Mucosa of descending colon (tissue), 3 donors: Measurements from ENCODE around the gene ZBTB47. TPM values are rescaled to one million over a fixed set of nuclear protein-coding genes. Genes with fewer than 3 reads are reported as not detected.

Experiments
- ATAC-seq: fragments of 200-7000 bp; cut with Tn5 transposase; one replicate; pipeline ENCODE4 v1.9.1; 2020; ENCODE audit warnings: mild to moderate bottlenecking, moderate library complexity
- DNase-seq, 3 donors: peaks; one replicate each; pipeline ENCODE4 v3.0.0-alpha.2; 2020
- H3K36me3 ChIP-seq: fragments of 200-600 bp; one replicate; pipeline ENCODE4 v1.8.0; 2021; ENCODE audit warnings: low read depth, mild to moderate bottlenecking
- H3K4me1 ChIP-seq: fragments of 200-600 bp; one replicate; pipeline ENCODE4 v1.8.0; 2021; ENCODE audit warnings: low read depth, mild to moderate bottlenecking
- H3K4me3 ChIP-seq: fragments of 200-600 bp; one replicate; pipeline ENCODE4 v1.8.0; 2021; ENCODE audit warnings: mild to moderate bottlenecking
- H3K9me3 ChIP-seq: fragments of 200-600 bp; one replicate; pipeline ENCODE4 v1.8.0; 2021; ENCODE audit warnings: mild to moderate bottlenecking
- intact Hi-C, 2 donors: fragments of 100-400 bp; cut with DNase I in 1 of 2; cut with micrococcal nuclease in 1 of 2; formaldehyde crosslinking; loops; one replicate each; pipeline versions ENCODE4 v1.11.0 to v1.11.1; 2022; cut with DNase I, micrococcal nuclease
- total RNA-seq, 3 donors: library from RNA; stranded (reverse); fragmentation: NEBNext Ultra II Directional in 2 of 3; extraction: Animal tissue kit (Norgen Biotek cat#: 25700) in 2 of 3; gene quantifications; one replicate each; pipeline versions ENCODE4 v1.2.1 to v1.2.4, GENCODE V29; 2021 to 2023
- TF ChIP-seq, protein P1 (sequence below): fragments of 200-600 bp; IDR thresholded peaks from one replicate; pipeline ENCODE4 v1.8.0; 2022; ENCODE audit warnings: antibody characterized with exemption, mild to moderate bottlenecking
- donor health status: DM: no; HTN: no; CAD: no; lungs with moderate emphysema.
- donor health status: DM: no; HTN: no; CAD: no.
- donor health status: DM: no; HTN: yes; CAD: no.

Gene ZBTB47
- total RNA-seq, 3 donors from 2014 or later = 3.1 to 45.5 (median 12.4) TPM

DNA sequence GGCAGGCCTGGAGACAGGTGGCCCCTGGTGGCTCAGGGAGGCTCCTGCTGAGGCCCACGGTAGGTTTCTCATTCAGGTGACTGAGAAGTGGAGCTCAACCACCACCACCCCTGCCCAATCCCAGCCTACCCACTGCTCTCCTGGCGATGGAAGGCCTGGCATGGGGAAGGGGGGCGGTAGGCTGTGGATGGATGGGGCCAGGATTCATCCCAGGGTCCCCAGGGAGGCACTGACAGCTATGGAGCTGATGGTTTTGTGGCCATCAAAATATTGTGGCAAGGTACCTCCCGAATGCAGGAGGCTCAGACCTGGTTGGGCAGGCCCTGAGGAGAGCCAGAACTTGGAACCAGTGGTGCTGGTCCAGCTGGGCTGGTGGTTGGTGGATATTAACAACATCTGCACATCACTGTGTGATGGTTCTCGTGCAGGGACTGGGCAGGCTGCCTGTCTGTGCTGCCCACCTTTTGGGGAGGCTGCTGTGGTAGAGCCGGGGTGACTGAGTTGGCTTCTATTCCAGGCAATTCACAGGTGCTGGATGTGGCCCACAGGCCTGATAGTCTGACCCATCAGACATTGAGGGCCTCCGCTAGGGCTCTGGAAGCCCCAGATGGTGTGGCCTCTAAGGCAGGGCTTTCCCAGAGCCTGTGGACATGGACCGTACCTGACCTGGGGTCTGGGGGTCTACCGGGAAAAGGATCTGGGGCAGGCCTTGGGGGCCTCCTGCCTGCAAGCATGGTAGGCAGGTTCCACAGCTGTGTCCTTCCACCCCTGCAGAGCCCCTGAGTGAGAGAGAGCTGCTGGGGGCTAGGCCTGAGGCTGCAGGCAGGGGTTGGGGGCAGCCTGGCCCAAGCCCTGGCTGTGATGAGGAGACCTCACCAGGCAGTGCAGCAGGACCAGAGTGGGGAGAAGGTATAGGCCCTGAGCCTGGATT, 3.4 kb downstream of the ZBTB47 start:
- no peak overlapping the region for H3K4me3 ChIP-seq
- H3K4me1 ChIP-seq = peaks cover 15% of the 10 kb centered on the region
- no peaks in the 10 kb centered on the region for H3K36me3 ChIP-seq
- ATAC-seq (no peak), DNase-seq (no peak)
- intact Hi-C loops = loop anchor here in 1 of 2 donors (10.0 kb wide), 1 partner anchor 88 kb away; no protein-coding TSS in a partner anchor
- no peaks in the 10 kb centered on the region for H3K9me3 ChIP-seq
- TF ChIP-seq, protein P1, sequence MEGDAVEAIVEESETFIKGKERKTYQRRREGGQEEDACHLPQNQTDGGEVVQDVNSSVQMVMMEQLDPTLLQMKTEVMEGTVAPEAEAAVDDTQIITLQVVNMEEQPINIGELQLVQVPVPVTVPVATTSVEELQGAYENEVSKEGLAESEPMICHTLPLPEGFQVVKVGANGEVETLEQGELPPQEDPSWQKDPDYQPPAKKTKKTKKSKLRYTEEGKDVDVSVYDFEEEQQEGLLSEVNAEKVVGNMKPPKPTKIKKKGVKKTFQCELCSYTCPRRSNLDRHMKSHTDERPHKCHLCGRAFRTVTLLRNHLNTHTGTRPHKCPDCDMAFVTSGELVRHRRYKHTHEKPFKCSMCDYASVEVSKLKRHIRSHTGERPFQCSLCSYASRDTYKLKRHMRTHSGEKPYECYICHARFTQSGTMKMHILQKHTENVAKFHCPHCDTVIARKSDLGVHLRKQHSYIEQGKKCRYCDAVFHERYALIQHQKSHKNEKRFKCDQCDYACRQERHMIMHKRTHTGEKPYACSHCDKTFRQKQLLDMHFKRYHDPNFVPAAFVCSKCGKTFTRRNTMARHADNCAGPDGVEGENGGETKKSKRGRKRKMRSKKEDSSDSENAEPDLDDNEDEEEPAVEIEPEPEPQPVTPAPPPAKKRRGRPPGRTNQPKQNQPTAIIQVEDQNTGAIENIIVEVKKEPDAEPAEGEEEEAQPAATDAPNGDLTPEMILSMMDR = no peak

DNA sequence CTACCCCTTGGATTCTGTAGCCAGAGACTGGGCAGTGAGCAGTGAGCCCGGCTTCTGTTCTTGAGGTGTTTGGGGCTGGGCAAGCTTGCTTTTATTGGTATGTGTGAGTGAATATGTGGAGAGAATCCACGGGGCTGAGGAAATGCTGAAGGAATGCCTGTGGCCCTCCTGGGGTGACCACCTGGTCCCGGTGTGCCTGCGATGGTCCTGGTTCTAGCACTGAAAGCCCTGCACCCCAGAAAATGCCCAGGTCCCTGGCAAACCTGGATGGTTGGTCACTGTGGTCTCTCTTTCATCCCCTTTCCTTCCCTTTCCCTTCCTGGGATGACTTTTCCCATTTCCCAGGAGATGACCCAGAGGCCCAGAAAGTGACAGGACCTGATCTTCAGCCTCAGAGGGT, 4.2 kb downstream of the ZBTB47 start:
- TF ChIP-seq, protein P1 = no peak
- Histone ChIP-seq H3K9me3 (no peaks in the 10 kb centered on the region), H3K4me3 (no peak overlapping the region), H3K4me1 (peaks cover 8% of the 10 kb centered on the region), H3K36me3 (no peaks in the 10 kb centered on the region)
- intact Hi-C loops = loop anchor here in 1 of 2 donors (10.0 kb wide), 1 partner anchor 87 kb away; no protein-coding TSS in a partner anchor
- ATAC-seq (no peak), DNase-seq (no peak)

DNA sequence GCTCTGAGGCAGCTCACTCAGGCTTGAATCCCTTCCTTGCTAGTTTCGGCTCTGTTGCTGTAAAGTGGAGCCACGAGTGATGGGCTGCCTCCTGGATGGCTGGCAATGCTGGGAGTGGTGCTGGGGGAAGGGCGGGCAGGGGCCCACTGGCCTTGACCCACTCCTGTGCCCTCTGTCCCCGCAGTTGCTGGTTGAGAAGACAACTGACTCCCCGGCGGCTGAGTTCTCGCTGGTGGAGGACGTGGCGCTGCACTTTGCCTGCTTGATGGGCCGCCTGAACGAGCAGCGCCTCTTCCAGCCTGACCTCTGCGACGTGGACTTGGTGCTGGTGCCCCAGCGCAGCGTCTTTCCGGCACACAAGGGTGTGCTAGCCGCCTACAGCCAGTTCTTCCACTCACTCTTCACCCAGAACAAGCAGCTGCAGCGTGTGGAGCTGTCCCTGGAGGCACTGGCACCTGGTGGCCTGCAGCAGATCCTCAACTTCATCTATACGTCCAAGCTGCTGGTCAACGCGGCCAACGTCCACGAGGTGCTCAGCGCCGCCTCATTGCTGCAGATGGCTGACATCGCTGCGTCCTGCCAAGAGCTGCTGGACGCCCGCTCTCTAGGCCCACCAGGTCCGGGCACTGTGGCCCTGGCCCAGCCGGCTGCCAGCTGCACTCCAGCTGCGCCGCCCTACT, 4.7 kb downstream of the ZBTB47 start:
- ATAC-seq (no peak), DNase-seq (no peak)
- Histone ChIP-seq H3K4me1 (peaks cover 4% of the 10 kb centered on the region), H3K36me3 (no peaks in the 10 kb centered on the region), H3K4me3 (no peak overlapping the region), H3K9me3 (no peaks in the 10 kb centered on the region)
- intact Hi-C loops = loop anchor here in 1 of 2 donors (10.0 kb wide), 1 partner anchor 87 kb away; no protein-coding TSS in a partner anchor
- TF ChIP-seq, protein P1 = no peak

DNA sequence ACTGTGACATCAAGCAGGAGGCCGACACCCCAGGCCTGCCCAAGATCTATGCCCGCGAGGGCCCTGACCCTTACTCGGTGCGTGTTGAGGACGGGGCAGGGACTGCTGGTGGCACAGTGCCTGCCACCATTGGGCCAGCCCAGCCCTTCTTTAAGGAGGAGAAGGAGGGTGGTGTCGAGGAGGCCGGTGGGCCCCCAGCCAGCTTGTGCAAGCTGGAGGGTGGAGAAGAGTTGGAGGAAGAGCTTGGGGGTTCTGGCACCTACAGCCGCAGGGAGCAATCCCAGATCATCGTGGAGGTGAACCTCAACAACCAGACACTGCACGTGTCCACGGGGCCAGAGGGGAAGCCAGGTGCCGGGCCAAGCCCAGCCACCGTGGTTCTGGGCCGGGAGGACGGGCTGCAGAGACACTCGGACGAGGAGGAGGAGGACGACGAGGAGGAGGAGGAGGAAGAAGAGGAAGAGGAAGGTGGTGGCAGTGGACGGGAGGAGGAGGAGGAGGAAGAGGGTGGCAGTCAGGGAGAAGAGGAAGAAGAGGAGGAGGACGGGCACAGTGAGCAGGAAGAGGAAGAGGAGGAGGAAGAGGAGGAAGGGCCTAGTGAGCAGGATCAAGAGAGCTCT, 5.4 kb downstream of the ZBTB47 start:
- Histone ChIP-seq H3K9me3 (no peaks in the 10 kb centered on the region), H3K4me1 (peaks cover 2% of the 10 kb centered on the region), H3K4me3 (no peak overlapping the region), H3K36me3 (no peaks in the 10 kb centered on the region)
- TF ChIP-seq, protein P1 = no peak
- no peak for DNase-seq
- no peak for ATAC-seq
- intact Hi-C loops = loop anchor here in 1 of 2 donors (10.0 kb wide), 1 partner anchor 86 kb away; no protein-coding TSS in a partner anchor

DNA sequence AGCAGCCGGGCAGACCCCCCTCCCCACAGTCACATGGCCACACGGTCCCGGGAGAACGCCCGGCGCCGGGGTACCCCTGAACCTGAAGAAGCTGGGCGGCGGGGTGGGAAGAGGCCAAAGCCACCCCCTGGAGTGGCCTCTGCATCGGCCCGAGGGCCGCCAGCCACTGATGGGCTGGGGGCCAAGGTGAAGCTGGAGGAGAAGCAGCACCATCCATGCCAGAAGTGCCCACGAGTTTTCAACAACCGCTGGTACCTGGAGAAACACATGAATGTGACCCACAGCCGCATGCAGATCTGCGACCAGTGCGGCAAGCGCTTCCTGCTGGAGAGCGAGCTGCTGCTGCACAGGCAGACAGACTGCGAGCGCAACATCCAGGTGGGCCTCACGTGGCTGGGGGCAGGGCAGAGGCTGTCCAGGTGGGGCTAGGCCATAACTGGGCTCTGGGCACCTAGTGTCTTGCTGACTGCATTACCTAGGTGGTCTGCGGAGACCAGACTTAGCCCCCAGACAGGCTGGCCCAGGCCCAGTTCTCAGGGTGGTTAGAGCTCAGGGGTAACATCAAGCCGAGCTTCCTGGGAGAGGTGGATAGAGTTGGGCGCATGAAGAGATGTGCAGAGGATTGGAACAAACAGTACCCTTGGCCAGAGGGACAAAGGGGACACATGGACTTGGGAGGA, 6.1 kb downstream of the ZBTB47 start:
- intact Hi-C loops = loop anchor here in 1 of 2 donors (10.0 kb wide), 1 partner anchor 85 kb away; no protein-coding TSS in a partner anchor

More for the DNA sequence above, 6.1 kb downstream of the ZBTB47 start:
- Histone ChIP-seq H3K4me1 (peaks cover 2% of the 10 kb centered on the region), H3K9me3 (no peaks in the 10 kb centered on the region), H3K36me3 (no peaks in the 10 kb centered on the region), H3K4me3 (no peak overlapping the region)
- TF ChIP-seq, protein P1 = no peak
- DNase-seq (no peak), ATAC-seq (no peak)
